Mesendoderm (in vitro differentiated cells): Measurements from ENCODE around the gene EYS.

Experiments used
- DNase-seq: peaks from one replicate; pipeline ENCODE4 v3.0.0; 2013
- H2AK5ac ChIP-seq: 2 replicates; pipeline ENCODE4 v1.6.1; 2013; ENCODE audit warnings: low read length, inconsistent platforms
- H2BK120ac ChIP-seq: 2 replicates; pipeline ENCODE4 v1.6.1; 2013; ENCODE audit warnings: low read depth, mild to moderate bottlenecking, low read length, moderate library complexity, mixed read lengths
- H2BK15ac ChIP-seq: replicated peaks from 2 replicates; pipeline ENCODE4 v1.6.1; 2013; ENCODE audit warnings: low read depth, mild to moderate bottlenecking, moderate library complexity
- H2BK5ac ChIP-seq: 2 replicates; pipeline ENCODE4 v1.6.1; 2013; ENCODE audit warnings: low read length, inconsistent platforms
- H3K18ac ChIP-seq: 2 replicates; pipeline ENCODE4 v1.6.1; 2013; ENCODE audit warnings: mild to moderate bottlenecking, low read length, mixed read lengths
- H3K23ac ChIP-seq: one replicate; pipeline ENCODE4 v1.6.1; 2013; ENCODE audit warnings: low read length
- H3K27ac ChIP-seq: 2 replicates; pipeline ENCODE4 v1.5.1; 2013; ENCODE audit warnings: low read depth, mild to moderate bottlenecking, inconsistent platforms, low read length, moderate library complexity
- H3K27me3 ChIP-seq: 2 replicates; pipeline ENCODE4 v1.6.1; 2013; ENCODE audit warnings: low read length, control low read depth, mild to moderate bottlenecking, inconsistent platforms; ENCODE audit not compliant: insufficient read depth, poor library complexity
- H3K36me3 ChIP-seq: 2 replicates; pipeline ENCODE4 v1.6.1; 2013; ENCODE audit warnings: low read length, inconsistent platforms; ENCODE audit not compliant: control insufficient read depth, insufficient read depth
- H3K4ac ChIP-seq: one replicate; pipeline ENCODE4 v1.6.1; 2013; ENCODE audit warnings: low read depth, mild to moderate bottlenecking, low read length, moderate library complexity
- H3K4me1 ChIP-seq: 2 replicates; pipeline ENCODE4 v1.6.1; 2013; ENCODE audit warnings: low read depth, low read length, inconsistent platforms; ENCODE audit not compliant: control insufficient read depth
- H3K4me2 ChIP-seq: 2 replicates; pipeline ENCODE4 v1.6.1; 2013; ENCODE audit warnings: low read length
- H3K4me3 ChIP-seq: 2 replicates; pipeline ENCODE4 v1.5.1; 2013; ENCODE audit warnings: mild to moderate bottlenecking, low read length
- H3K56ac ChIP-seq: one replicate; pipeline ENCODE4 v1.6.1; 2013; ENCODE audit warnings: low read length
- H3K79me1 ChIP-seq: 2 replicates; pipeline ENCODE4 v1.6.1; 2013; ENCODE audit warnings: low read length, inconsistent platforms
- H3K79me2 ChIP-seq: 2 replicates; pipeline ENCODE4 v1.6.1; 2013; ENCODE audit warnings: mild to moderate bottlenecking, low read length; ENCODE audit not compliant: control insufficient read depth, insufficient read depth
- H3K9ac ChIP-seq: 2 replicates; pipeline ENCODE4 v1.6.1; 2013; ENCODE audit warnings: low read length, inconsistent platforms
- H4K5ac ChIP-seq: one replicate; pipeline ENCODE4 v1.6.1; 2013; ENCODE audit warnings: low read length
- H4K8ac ChIP-seq: one replicate; pipeline ENCODE4 v1.6.1; 2013; ENCODE audit warnings: low read depth, mild to moderate bottlenecking, control low read depth, low read length, moderate library complexity
- WGBS: extraction: QIAGEN DNeasy Blood & Tissue Kit; methylation state at CpG from one replicate; pipeline ENCODE4 v1.1.7; 2013; ENCODE audit warnings: low lambda C conversion rate, missing lambda C conversion rate; ENCODE audit not compliant: insufficient coverage; ENCODE audit errors: extremely low coverage; 5-methylcytosine and 5-hydroxymethylcytosine counted together

EYS gene

DNA sequence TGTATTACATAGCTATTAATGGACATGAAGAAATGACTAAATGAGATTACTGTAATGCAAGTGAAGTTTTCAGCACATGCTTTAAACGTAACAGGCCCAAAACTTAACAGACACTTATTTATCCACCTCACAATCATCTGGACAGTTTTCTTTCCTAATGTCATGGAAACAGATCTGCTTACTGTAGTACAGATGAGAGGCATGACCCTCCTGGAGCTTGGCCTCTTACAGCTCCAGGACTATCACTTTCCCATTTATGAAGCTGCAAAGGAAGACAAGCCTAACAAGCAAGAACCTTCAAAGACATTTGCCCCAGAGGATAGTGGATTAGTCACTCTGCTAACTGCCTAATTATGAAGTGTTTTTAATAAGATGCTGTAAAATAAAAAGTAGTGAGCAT is 1652.2 kb downstream of the EYS start:
- no peak overlapping the region for H3K56ac ChIP-seq
- H3K79me1 ChIP-seq: no peaks in the 10 kb centered on the region
- no peak overlapping the region for H2BK120ac ChIP-seq
- H3K18ac ChIP-seq: no peak overlapping the region
- no peaks in the 10 kb centered on the region for H3K36me3 ChIP-seq
- no peaks in the 10 kb centered on the region for H3K4me1 ChIP-seq
- no CpG with 5 or more reads among the region's 1 CpG for WGBS
- no peak overlapping the region for H3K27ac ChIP-seq
- H3K9ac ChIP-seq: no peak overlapping the region
- no peak overlapping the region for H2BK5ac ChIP-seq
- no peaks in the 10 kb centered on the region for H3K27me3 ChIP-seq
- H3K79me2 ChIP-seq: no peaks in the 10 kb centered on the region
- no peak overlapping the region for H3K4me2 ChIP-seq
- no peak overlapping the region for H3K4ac ChIP-seq
- DNase-seq: no peak
- no peak overlapping the region for H3K4me3 ChIP-seq
- no peak overlapping the region for H2BK15ac ChIP-seq
- H4K8ac ChIP-seq: no peak overlapping the region
- H2AK5ac ChIP-seq: no peak overlapping the region
- no peak overlapping the region for H4K5ac ChIP-seq
- H3K23ac ChIP-seq: no peak overlapping the region

DNA sequence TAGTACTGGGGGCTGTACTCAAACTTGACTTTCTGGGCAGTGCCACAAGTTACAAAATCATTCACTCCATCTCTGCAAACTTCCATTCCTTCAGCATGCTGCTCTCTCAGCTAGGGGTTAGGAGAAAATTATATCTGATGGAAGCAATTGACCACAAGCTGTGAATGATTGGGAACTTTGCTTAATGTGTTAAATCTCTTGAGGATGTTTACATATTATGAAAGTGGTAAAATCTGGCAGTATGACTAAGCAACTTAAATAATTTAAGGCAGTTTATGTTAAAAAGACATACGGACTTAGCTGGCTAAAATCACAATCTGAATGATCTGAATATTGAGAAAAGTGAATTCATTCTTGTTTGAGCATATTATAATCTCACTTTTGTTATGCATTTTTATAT is 1656.4 kb downstream of the EYS start:
- no peak overlapping the region for H3K4me2 ChIP-seq
- H2BK15ac ChIP-seq: no peak overlapping the region
- DNase-seq: peak; percentile 13
- no peak overlapping the region for H2AK5ac ChIP-seq
- H3K79me1 ChIP-seq: no peaks in the 10 kb centered on the region
- H4K8ac ChIP-seq: no peak overlapping the region
- H3K18ac ChIP-seq: no peak overlapping the region
- H3K4ac ChIP-seq: no peak overlapping the region
- no peak overlapping the region for H4K5ac ChIP-seq
- WGBS: no CpG with 5 or more reads among the region's 1 CpG
- H3K79me2 ChIP-seq: no peaks in the 10 kb centered on the region
- no peaks in the 10 kb centered on the region for H3K4me1 ChIP-seq
- no peak overlapping the region for H3K4me3 ChIP-seq
- no peak overlapping the region for H2BK120ac ChIP-seq
- no peak overlapping the region for H3K23ac ChIP-seq
- no peak overlapping the region for H2BK5ac ChIP-seq
- no peak overlapping the region for H3K56ac ChIP-seq
- no peaks in the 10 kb centered on the region for H3K27me3 ChIP-seq
- H3K9ac ChIP-seq: no peak overlapping the region
- H3K36me3 ChIP-seq: no peaks in the 10 kb centered on the region
- no peak overlapping the region for H3K27ac ChIP-seq

DNA sequence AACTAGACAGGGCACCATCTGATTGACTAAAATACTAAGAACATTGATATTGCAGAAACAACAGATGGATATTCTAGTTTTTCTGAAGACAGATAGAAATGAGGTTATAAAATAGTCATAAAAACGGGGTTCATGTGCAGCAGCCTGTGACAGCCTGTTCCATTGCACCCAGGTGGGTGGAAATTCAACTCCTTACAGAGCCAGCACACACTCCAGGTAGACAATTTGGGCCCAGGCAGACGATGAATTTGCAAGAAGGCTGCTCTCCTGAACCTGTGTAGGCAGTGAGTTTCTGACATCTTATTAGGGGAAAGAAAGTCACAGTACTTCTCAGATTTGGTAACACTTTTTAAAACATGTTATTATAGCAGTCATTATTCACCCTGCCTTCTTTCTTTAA is 1657.3 kb downstream of the EYS start:
- Histone ChIP-seq H4K5ac (no peak overlapping the region), H3K9ac (no peak overlapping the region), H2AK5ac (no peak overlapping the region), H4K8ac (no peak overlapping the region), H3K27me3 (no peaks in the 10 kb centered on the region), H3K56ac (no peak overlapping the region), H2BK5ac (no peak overlapping the region), H3K4me1 (no peaks in the 10 kb centered on the region), H3K23ac (no peak overlapping the region), H3K18ac (no peak overlapping the region), H2BK120ac (no peak overlapping the region), H3K79me2 (no peaks in the 10 kb centered on the region), H2BK15ac (no peak overlapping the region), H3K27ac (no peak overlapping the region), H3K79me1 (no peaks in the 10 kb centered on the region), H3K4ac (no peak overlapping the region), H3K4me2 (no peak overlapping the region), H3K4me3 (no peak overlapping the region), H3K36me3 (no peaks in the 10 kb centered on the region)
- no peak for DNase-seq
- no CpG with 5 or more reads among the region's 2 CpGs for WGBS

DNA sequence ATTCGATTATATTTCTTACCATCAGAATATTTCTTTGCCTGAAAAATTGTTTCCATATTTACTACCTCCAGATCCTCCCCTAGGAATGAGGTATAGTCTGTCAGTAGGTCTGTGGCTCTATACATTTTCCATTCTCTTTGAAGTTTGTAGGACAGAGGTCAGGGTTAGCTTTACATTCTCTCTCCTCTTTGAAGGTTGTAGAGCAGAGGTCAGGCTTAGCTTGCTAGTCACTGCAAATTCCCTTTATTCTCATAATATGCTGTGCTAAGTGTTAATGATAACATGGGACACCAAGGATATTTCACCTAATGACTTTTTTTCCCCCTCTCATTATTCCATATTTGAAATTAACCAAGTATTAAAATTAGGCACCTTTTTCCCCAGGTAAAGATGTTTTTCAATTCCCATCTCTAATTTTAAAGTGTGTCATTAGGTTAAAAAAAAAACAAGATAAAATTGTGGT is 1660.2 kb downstream of the EYS start:
- Histone ChIP-seq H3K36me3 (no peaks in the 10 kb centered on the region), H3K4me1 (no peaks in the 10 kb centered on the region), H2BK120ac (no peak overlapping the region), H3K4me3 (no peak overlapping the region), H3K56ac (no peak overlapping the region), H2AK5ac (no peak overlapping the region), H3K4me2 (no peak overlapping the region), H3K23ac (no peak overlapping the region), H4K8ac (no peak overlapping the region), H3K4ac (no peak overlapping the region), H3K27ac (no peak overlapping the region), H2BK15ac (no peak overlapping the region), H3K18ac (no peak overlapping the region), H3K27me3 (no peaks in the 10 kb centered on the region), H3K79me1 (no peaks in the 10 kb centered on the region), H3K79me2 (no peaks in the 10 kb centered on the region), H3K9ac (no peak overlapping the region), H4K5ac (no peak overlapping the region), H2BK5ac (no peak overlapping the region)
- no CpG with 5 or more reads among the region's 1 CpG for WGBS
- DNase-seq: no peak

DNA sequence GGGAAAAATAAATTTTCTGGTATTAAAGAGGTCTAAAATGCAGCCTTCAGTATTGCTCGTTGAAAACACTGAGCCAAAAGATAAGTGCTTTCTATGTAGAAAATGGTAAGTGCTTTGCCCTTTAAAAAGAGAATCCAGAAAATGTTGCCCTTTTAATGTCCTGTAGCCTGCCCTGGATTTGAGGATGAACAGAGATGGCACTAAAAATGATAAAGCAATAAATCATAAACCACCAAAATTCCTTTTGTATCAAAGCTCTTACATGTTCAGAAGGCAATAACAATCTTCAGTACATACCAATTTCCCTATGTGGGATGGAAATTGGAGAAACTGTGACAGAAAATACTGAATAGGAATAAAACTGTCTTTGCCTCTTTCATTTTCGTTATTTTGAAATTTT is 1665.7 kb downstream of the EYS start:
- no peak overlapping the region for H3K27ac ChIP-seq
- no peak overlapping the region for H3K4ac ChIP-seq
- H2BK5ac ChIP-seq: no peak overlapping the region
- H3K4me1 ChIP-seq: no peaks in the 10 kb centered on the region
- H3K36me3 ChIP-seq: no peaks in the 10 kb centered on the region
- H3K79me1 ChIP-seq: no peaks in the 10 kb centered on the region
- no CpG with 5 or more reads among the region's 2 CpGs for WGBS
- no peak overlapping the region for H3K56ac ChIP-seq
- no peak overlapping the region for H4K5ac ChIP-seq
- no peak overlapping the region for H2BK15ac ChIP-seq
- H4K8ac ChIP-seq: no peak overlapping the region
- H3K4me2 ChIP-seq: no peak overlapping the region
- no peak overlapping the region for H2BK120ac ChIP-seq
- H3K79me2 ChIP-seq: no peaks in the 10 kb centered on the region
- no peak overlapping the region for H3K4me3 ChIP-seq
- DNase-seq: no peak
- no peaks in the 10 kb centered on the region for H3K27me3 ChIP-seq
- H2AK5ac ChIP-seq: no peak overlapping the region
- no peak overlapping the region for H3K18ac ChIP-seq
- H3K9ac ChIP-seq: no peak overlapping the region
- no peak overlapping the region for H3K23ac ChIP-seq

DNA sequence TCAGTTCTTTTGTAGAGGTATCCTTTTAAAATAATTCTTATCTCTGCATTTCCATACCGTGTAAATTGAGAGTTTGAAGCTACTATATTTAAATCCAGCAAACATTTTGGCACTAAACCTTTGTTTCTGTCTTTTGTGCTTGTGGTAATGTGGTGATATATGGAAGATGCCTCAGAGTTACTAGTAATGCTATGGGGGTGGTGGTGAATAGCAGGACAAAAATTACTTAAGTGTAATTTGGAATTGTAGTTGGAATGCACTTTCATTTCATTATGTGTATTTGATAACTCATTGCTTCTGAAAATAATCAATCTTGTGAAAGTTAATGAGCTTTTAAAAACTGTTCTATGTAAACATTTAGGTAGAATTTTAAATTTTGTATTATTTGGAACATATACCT is 1666.9 kb downstream of the EYS start:
- Histone ChIP-seq H3K27me3 (no peaks in the 10 kb centered on the region), H2BK120ac (no peak overlapping the region), H3K4me1 (no peaks in the 10 kb centered on the region), H4K8ac (no peak overlapping the region), H4K5ac (no peak overlapping the region), H3K36me3 (no peaks in the 10 kb centered on the region), H3K23ac (no peak overlapping the region), H3K9ac (no peak overlapping the region), H3K4me3 (no peak overlapping the region), H3K56ac (no peak overlapping the region), H2BK15ac (no peak overlapping the region), H3K27ac (no peak overlapping the region), H3K79me1 (no peaks in the 10 kb centered on the region), H3K4ac (no peak overlapping the region), H3K18ac (no peak overlapping the region), H3K4me2 (no peak overlapping the region), H2BK5ac (no peak overlapping the region), H2AK5ac (no peak overlapping the region), H3K79me2 (no peaks in the 10 kb centered on the region)
- no CpG with 5 or more reads among the region's 1 CpG for WGBS
- no peak for DNase-seq
